Glomerular visceral epithelial cell (primary cell): ENCODE measurements around the gene ABLIM1.

Experiments used
- DNase-seq: peaks from one replicate; pipeline ENCODE4 v3.0.0-alpha.2; 2016; ENCODE audit errors: extremely low spot score

The ABLIM1 gene

GRCh38 chr10:114547056-114547455 is 111.0 kb downstream of the ABLIM1 start:
- no peak for DNase-seq

GRCh38 chr10:114545819-114546218 is 112.3 kb downstream of the ABLIM1 start:
- DNase-seq = no peak

- DNase-seq = peak; percentile 79
Measured at GRCh38 chr10:114545071-114545470, 113.0 kb downstream of the ABLIM1 start.

GRCh38 chr10:114544045-114544659 is 113.9 kb downstream of the ABLIM1 start:
- DNase-seq = peak; percentile 17

GRCh38 chr10:114543456-114543855 is 114.6 kb downstream of the ABLIM1 start:
- no peak for DNase-seq

- no peak for DNase-seq
Measured at GRCh38 chr10:114542373-114542772, 115.7 kb downstream of the ABLIM1 start.

GRCh38 chr10:114541797-114542160 is 116.3 kb downstream of the ABLIM1 start:
- no peak for DNase-seq

- no peak for DNase-seq
Measured at GRCh38 chr10:114541081-114541796, 116.8 kb downstream of the ABLIM1 start.

- no peak for DNase-seq
Measured at GRCh38 chr10:114540236-114540635, 117.8 kb downstream of the ABLIM1 start.

GRCh38 chr10:114539623-114540022 is 118.5 kb downstream of the ABLIM1 start:
- DNase-seq = no peak

- DNase-seq = no peak
Measured at GRCh38 chr10:114538181-114538906, 119.7 kb downstream of the ABLIM1 start.

- DNase-seq = no peak
Measured at GRCh38 chr10:114537736-114538135, 120.3 kb downstream of the ABLIM1 start.

- no peak for DNase-seq
Measured at GRCh38 chr10:114534571-114534981, 123.5 kb downstream of the ABLIM1 start.

GRCh38 chr10:114532226-114532625 is 125.8 kb downstream of the ABLIM1 start:
- DNase-seq = no peak

GRCh38 chr10:114526504-114527238 is 131.4 kb downstream of the ABLIM1 start:
- DNase-seq = peak; percentile 84

GRCh38 chr10:114526126-114526503 is 132.0 kb downstream of the ABLIM1 start:
- DNase-seq = peak; percentile 18

GRCh38 chr10:114525368-114525949 is 132.6 kb downstream of the ABLIM1 start:
- DNase-seq = peak; percentile 25

GRCh38 chr10:114523876-114524275 is 134.2 kb downstream of the ABLIM1 start:
- DNase-seq = no peak

GRCh38 chr10:114521255-114521654 is 136.8 kb downstream of the ABLIM1 start:
- no peak for DNase-seq

- DNase-seq = peak; percentile 48
Measured at GRCh38 chr10:114520453-114520852, 137.6 kb downstream of the ABLIM1 start.

- DNase-seq = no peak
Measured at GRCh38 chr10:114519756-114520293, 138.2 kb downstream of the ABLIM1 start.

GRCh38 chr10:114519306-114519669 is 138.8 kb downstream of the ABLIM1 start:
- DNase-seq = no peak
